Endometrial microvascular endothelial cells (primary cell): Measurements from ENCODE around the gene CRYBG2. TPM values are rescaled to one million over a fixed set of nuclear protein-coding genes. Genes with fewer than 3 reads are reported as not detected.

Experiments
- in situ Hi-C: cut with HindIII; loops from 2 replicates; pipeline ENCODE4 v1.10.0; 2017; ENCODE audit warnings: low sequenced_read_pairs, low pct_unique_long_range_greater_than_20kb; ENCODE audit errors: inconsistent ontology term
- total RNA-seq: library from RNA; depleted of rRNA; stranded (reverse); fragments of >200 nt; gene quantifications from one replicate; pipeline ENCODE4 v1.2.3, GENCODE V29; 2015; ENCODE audit errors: inconsistent ontology term

Gene CRYBG2
- total RNA-seq, 1 donor from 2014 or later, result not detected

- in situ Hi-C loops, result no loop called here
Measured at GRCh38 chr1:26275580-26276431, 78.1 kb downstream of the CRYBG2 start.

- in situ Hi-C loops, result no loop called here
Measured at GRCh38 chr1:26274801-26275425, 79.0 kb downstream of the CRYBG2 start.

Other genes starting within 250 kb of the CRYBG2 start
- gene PDIK1L, start 242.3 kb downstream of the CRYBG2 start, total RNA-seq, result 4.1 TPM
- gene FAM110D, start 195.1 kb downstream of the CRYBG2 start, total RNA-seq, result 1.1 TPM
- not detected for gene C1orf232, start 185.2 kb downstream of the CRYBG2 start, total RNA-seq
- 49.0 TPM for gene ZNF593, start 184.2 kb downstream of the CRYBG2 start, total RNA-seq
- gene ZNF593OS, start 182.3 kb downstream of the CRYBG2 start, total RNA-seq, result not detected
- gene CNKSR1, start 176.6 kb downstream of the CRYBG2 start, total RNA-seq, result not detected
- not detected for gene CATSPER4, start 163.5 kb downstream of the CRYBG2 start, total RNA-seq
- 11.7 TPM for gene CEP85, start 119.9 kb downstream of the CRYBG2 start, total RNA-seq
- gene SH3BGRL3, start 74.0 kb downstream of the CRYBG2 start, total RNA-seq, result 165 TPM
- gene UBXN11, start 47.5 kb downstream of the CRYBG2 start, total RNA-seq, result 2.6 TPM
- not detected for gene CD52, start 36.2 kb downstream of the CRYBG2 start, total RNA-seq
- gene ZNF683, start 18.6 kb upstream of the CRYBG2 start, total RNA-seq, result not detected
- not detected for gene LIN28A, start 56.7 kb upstream of the CRYBG2 start, total RNA-seq
- 65.2 TPM for gene DHDDS, start 78.2 kb upstream of the CRYBG2 start, total RNA-seq
- gene HMGN2, start 118.3 kb upstream of the CRYBG2 start, total RNA-seq, result 460 TPM
- 31.8 TPM for gene RPS6KA1, start 175.6 kb upstream of the CRYBG2 start, total RNA-seq